Astrocyte (in vitro differentiated cells and primary cell): ENCODE measurements around the gene SPHK1.

ENCODE experiments used
- EZH2 ChIP-seq: IDR thresholded peaks from 2 replicates; pipeline ENCODE4 v1.6.1; 2012; ENCODE audit warnings: mild to moderate bottlenecking, low read length, inconsistent platforms; ENCODE audit not compliant: insufficient read depth
- TF ChIP-seq, protein P1 (sequence below): IDR thresholded peaks from 2 replicates; pipeline ENCODE4 v1.5.1; 2011; ENCODE audit warnings: low read depth, mild to moderate bottlenecking, inconsistent platforms, low read length, moderate library complexity; ENCODE audit not compliant: insufficient read depth

DNA sequence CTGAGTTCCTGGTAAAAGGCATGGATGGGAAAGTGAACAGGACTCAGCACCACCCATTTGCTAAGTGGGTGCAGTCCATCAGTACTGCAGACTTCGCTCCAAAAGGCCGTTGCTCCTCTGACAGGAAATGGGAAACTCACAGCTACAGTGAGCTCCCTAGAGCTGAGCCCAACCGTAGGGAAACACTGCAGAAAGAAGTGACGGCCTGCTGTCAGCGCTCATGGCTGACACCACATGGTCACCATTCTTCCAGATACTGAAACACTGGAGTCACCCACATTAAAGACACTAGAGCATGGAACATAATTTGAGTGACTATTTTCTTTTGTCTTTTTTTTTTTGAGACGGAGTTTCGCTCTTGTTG lies 36.6 kb downstream of the SPHK1 start:
- TF ChIP-seq, protein P1, sequence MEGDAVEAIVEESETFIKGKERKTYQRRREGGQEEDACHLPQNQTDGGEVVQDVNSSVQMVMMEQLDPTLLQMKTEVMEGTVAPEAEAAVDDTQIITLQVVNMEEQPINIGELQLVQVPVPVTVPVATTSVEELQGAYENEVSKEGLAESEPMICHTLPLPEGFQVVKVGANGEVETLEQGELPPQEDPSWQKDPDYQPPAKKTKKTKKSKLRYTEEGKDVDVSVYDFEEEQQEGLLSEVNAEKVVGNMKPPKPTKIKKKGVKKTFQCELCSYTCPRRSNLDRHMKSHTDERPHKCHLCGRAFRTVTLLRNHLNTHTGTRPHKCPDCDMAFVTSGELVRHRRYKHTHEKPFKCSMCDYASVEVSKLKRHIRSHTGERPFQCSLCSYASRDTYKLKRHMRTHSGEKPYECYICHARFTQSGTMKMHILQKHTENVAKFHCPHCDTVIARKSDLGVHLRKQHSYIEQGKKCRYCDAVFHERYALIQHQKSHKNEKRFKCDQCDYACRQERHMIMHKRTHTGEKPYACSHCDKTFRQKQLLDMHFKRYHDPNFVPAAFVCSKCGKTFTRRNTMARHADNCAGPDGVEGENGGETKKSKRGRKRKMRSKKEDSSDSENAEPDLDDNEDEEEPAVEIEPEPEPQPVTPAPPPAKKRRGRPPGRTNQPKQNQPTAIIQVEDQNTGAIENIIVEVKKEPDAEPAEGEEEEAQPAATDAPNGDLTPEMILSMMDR, result no peak
- no peak for TF ChIP-seq EZH2
